Measurements from ENCODE around the gene SLFNL1. TPM values are rescaled to one million over a fixed set of nuclear protein-coding genes. Genes with fewer than 3 reads are reported as not detected.

The SLFNL1 gene
- total RNA-seq, 1 experiment from 2014 or later: 0.05 TPM

DNA sequence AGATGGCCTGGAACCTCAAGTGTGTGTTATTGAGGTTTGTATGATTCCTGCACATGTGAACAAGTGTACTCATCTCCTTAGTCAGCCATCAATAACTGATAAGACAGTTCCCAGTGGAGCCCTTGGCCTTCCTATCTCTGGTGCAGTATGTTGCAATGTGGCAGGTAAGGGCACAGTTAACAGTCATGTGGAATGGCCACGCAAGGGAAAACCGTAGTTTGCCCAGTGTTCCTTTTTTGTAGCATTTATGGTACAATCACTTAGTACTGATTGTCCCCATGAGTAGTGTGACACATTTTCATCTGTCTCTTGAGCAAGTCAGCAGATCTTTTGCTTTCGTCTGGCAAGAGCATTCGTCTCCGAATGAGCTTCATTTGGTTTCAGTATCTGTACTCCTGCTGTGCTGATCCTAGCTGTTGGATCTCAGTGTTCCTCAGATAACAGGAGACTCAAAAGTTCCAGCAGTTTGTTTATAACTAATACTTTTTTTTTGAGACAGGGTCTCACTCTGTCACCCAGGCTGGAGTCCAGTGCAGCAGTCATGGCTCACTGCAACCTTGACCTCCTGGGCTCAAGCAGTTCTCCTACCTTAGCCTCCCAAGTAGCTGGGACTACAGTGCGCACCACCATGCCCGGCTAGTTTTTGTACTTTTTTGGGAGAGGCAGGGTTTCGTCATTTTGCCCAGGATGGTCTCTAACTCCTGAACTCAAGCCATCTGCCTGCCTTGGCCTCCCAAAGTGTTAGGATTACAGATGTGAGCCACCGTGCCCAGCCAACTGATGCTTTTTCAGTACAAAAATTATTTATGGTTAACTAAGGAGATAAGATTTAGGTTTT is 33.9 kb downstream of the SLFNL1 start:
- no peak for DNase-seq (ENCODE audit: extremely low read depth, low read depth)

GRCh38 chr1:40986956-40987355 is 34.6 kb downstream of the SLFNL1 start:
- no peak for DNase-seq (ENCODE audit: extremely low read depth, low read depth)

- no peak for DNase-seq (ENCODE audit: extremely low read depth, low read depth)
Observed at GRCh38 chr1:40986328-40986783, 35.2 kb downstream of the SLFNL1 start.

GRCh38 chr1:40985875-40986274 is 35.6 kb downstream of the SLFNL1 start:
- no peak for DNase-seq (ENCODE audit: extremely low read depth, low read depth)

- no peak for DNase-seq (ENCODE audit: extremely low read depth, low read depth)
Observed at GRCh38 chr1:40985161-40985560, 36.4 kb downstream of the SLFNL1 start.

DNA sequence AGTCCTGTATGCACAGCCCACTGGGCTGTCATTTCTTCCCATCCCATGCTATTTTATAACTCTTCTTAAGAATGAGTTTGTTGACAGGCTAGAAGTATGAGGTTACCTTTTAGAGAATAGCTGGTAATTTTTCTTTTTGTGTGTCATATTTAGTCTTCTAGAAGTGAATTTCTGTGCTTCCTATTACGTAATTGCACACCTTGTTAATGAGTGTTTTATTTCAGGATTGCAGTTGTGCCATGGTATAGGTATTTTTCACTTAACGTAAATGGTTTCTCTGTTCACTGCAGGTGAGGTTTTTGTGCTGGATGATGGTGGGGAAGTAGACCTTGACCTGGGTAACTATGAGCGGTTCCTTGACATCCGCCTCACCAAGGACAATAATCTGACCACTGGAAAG is 37.0 kb downstream of the SLFNL1 start:
- DNase-seq (ENCODE audit: extremely low read depth, low read depth): no peak

- no peak for DNase-seq (ENCODE audit: extremely low read depth, low read depth)
Observed at GRCh38 chr1:40984066-40984465, 37.5 kb downstream of the SLFNL1 start.

DNA sequence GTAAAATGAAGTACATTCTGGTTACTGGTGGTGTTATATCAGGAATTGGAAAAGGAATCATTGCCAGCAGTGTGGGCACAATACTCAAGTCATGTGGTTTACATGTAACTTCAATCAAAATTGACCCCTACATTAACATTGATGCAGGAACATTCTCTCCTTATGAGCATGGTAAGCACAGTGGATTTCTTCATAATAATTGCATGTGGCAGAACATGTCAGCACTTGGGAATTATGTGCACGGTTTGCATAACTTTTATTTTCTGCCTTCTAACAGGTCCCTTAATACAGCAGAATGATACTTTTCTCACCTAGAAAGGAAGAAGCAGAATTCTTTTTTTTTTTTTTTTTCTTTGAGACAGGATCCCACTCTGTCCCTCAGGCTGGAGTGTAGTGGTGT is 38.2 kb downstream of the SLFNL1 start:
- DNase-seq (ENCODE audit: extremely low read depth, low read depth): no peak

GRCh38 chr1:40982721-40983120 is 38.8 kb downstream of the SLFNL1 start:
- no peak for DNase-seq (ENCODE audit: extremely low read depth, low read depth)

DNA sequence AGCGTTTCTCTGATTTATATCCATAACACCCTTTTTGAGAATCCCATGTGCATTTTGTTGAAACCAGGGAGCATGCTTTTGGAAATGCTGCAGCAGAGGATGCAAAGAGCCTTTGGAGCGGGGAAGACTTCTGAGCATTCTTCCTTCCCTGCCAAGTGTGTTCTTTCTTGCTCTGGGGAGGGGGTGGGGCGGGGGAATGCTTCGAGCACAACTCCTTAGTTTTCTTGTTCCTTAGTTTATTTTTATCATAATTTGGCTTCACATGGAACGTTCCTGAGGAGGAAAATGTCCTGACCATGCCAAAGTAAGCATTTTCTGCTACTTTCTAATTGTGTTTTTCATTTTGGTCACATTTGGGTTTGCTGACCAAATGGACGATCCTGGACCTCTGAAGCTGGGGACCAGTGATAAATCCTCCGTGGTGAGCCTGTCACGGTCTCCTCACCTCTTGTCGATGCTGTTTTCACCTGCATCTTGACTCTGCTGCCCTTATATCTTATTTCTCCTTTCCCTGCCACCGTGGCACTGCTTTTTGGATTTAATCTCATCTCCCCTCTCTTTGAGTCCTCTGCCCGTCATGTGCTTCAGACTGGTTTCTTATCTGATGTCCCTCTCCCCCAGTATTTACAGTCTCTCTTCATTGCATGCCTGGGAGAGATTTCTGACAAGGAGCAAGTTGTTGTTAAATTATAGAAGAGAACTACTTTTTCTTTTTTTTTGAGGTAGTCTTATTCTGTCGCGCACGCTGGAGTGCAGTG is 39.7 kb downstream of the SLFNL1 start:
- no peak for DNase-seq (ENCODE audit: extremely low read depth, low read depth)

GRCh38 chr1:40980453-40981121 is 40.9 kb downstream of the SLFNL1 start:
- DNase-seq (ENCODE audit: extremely low read depth, low read depth): no peak

DNA sequence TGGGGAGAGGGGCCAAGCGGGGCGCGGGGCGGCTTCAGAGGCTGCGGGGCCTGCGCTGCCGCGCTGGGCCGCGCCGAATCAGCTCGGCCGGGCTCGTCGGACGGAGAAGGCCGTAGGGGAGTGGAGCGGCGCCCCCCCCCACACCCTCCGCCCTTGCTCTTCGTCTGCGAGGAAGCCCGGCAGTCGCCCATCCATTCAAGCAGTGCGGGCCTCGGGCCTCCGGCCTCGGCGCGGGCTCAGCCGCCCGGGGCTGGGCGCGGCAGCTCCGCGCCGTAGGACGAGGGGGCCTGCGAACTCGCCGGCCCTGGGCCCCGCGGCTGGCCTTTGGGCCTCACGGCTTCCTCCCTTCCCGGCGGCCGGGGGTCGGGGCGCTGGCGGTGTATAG is 41.5 kb downstream of the SLFNL1 start:
- no peak for DNase-seq (ENCODE audit: extremely low read depth, low read depth)

DNA sequence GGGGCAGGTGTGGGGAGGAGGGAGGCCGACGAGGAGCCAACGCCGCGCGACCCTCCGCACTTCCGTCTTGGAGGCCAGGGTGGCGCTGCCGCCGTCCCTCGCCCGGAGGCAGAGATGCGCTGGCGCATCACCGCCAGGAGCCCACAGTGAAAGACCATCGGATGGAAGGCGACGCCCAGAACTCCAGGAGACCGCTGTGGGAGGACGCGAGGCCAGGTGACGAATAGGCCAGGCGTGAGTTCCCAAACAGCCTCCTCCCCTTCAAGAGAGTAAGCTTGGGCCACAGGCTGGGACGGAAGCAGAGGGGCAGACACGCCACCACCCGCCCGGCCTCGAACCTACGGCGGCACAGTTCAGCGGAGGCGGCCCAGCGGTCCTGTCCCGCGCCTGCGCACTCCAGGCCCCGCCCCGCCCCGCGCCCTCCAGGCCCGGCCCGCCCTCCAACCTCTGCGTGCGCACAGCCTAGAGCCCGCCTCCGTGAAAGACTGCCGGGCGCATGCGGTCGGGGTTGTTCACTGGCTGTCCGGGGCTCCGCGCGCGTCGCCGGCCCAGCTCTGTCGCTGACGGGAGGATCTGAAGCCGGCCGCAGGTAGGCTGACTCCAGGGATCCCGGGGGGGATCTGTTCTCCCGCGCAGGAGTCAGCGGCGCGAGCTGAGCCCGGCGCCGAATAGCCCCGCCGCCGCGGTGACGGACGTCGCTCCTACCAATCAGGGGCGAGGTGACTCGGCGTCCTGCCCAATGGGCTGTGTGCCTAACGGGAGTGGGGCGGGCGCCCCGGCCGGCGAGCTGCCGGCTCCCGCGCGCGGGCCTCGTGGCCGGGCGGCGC is 42.1 kb downstream of the SLFNL1 start, which contains the start of gene CTPS1:
TSS of gene CTPS1 (plus strand) at position 456 of the 827 bp plus-strand sequence. CDS start 3,595 bp downstream, outside the sequence.
- DNase-seq (ENCODE audit: extremely low read depth, low read depth): peak; percentile 84

DNA sequence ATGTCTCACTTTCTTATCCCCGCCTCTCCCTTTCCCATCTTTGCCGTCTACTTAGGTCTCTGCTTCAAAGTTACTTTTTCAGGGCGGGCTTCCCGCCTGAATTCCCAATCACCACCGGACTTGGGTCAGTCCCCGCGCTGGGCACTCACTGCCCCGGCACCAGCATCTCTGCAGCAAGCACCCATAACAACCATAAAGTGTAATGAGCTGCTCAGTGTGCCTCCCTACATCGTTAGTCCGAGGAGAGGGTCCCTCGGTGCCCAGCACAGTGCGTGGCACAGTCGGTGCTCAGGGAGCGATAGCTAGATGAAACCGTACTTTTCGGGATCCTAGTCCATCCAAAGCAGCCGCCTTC is 42.7 kb downstream of the SLFNL1 start:
- DNase-seq (ENCODE audit: extremely low read depth, low read depth): no peak

- peak; percentile 36 for DNase-seq (ENCODE audit: extremely low read depth, low read depth)
Observed at GRCh38 chr1:40977716-40978115, 43.8 kb downstream of the SLFNL1 start.

DNA sequence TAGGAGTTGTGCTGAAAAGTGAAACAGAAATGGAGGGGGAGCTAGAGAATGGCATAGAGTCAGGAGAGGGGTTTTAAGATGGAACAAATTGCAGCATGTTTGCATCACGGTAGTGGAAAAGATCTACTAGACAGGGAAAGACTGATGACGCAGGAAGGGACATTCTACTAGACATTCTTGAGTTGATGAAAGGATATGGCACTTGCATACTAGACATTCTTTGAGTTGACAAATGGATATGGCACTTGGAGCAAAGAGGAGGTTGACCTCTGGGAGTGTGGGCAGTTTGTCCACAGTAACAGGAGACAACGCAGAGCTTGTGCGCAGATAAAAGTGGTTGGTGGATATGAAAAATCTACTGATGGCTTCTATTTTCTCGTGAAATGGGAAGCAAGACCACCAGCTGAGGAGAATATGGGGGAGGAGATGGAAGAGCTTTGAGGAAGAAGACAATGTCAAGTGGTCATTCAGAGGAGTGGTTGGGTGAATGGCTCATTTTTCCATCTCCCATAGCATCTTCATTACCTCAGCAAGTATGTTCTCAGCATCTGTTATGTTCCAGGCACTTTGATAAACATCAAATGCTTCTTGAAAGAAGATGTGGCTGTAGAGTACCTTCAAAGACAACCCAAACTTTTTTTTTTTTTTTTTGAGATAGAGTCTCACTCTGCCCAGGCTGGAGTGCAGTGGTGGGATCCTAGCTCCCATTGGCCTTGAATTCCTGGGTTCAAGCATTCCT is 44.4 kb downstream of the SLFNL1 start:
- DNase-seq (ENCODE audit: extremely low read depth, low read depth): peak; percentile 97

GRCh38 chr1:40974945-40975344 is 46.6 kb downstream of the SLFNL1 start:
- no peak for DNase-seq (ENCODE audit: extremely low read depth, low read depth)

DNA sequence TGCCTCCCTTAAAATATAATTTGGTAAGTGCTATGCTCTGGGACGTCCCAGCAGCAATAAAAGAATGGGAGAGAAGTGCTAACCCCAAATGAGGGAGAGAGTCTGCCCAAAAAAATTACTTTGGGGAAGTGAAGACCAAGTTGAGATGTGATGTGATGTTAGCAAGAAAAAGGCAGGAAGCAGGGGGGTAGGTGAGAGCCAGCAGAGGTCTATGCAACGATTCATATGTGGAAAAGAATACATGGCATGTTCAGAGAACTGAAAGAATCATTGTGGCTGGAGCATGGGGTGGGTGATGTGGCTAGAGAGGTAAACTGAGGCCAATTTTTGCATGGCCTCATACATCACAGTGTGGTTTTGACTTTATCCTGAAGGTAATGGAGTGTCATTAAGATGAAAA is 47.6 kb downstream of the SLFNL1 start:
- DNase-seq (ENCODE audit: extremely low read depth, low read depth): no peak

- no peak for DNase-seq (ENCODE audit: extremely low read depth, low read depth)
Observed at GRCh38 chr1:40971966-40972365, 49.6 kb downstream of the SLFNL1 start.

GRCh38 chr1:40969445-40969844 is 52.1 kb downstream of the SLFNL1 start:
- no peak for DNase-seq (ENCODE audit: extremely low read depth, low read depth)

All from NCI-H460 (cell line).